Measurements from ENCODE around the gene CDH11.

The CDH11 gene

GRCh38 chr16:65045961-65046360 lies 75.9 kb downstream of the CDH11 start:
- Mint-ChIP-seq H3K27ac (no peak overlapping the region), H3K27me3 (no peaks in the 10 kb centered on the region), H3K9me3 (peaks cover 10% of the 10 kb centered on the region), H3K4me1 (no peaks in the 10 kb centered on the region), H3K4me3 (no peak overlapping the region), H3K36me3 (ENCODE audit: low read depth) (no peaks in the 10 kb centered on the region)
- no peak for ATAC-seq
- DNase-seq: no peak

- no peak overlapping the region for H3K4me3 Mint-ChIP-seq
- ATAC-seq (no peak), DNase-seq (no peak)
- H3K27ac Mint-ChIP-seq: no peak overlapping the region
- H3K27me3 Mint-ChIP-seq: no peaks in the 10 kb centered on the region
- no peaks in the 10 kb centered on the region for H3K36me3 Mint-ChIP-seq (ENCODE audit: low read depth)
- H3K4me1 Mint-ChIP-seq: no peaks in the 10 kb centered on the region
- peaks cover 13% of the 10 kb centered on the region for H3K9me3 Mint-ChIP-seq
These were observed 77.0 kb downstream of the CDH11 start for GRCh38 chr16:65044873-65045272.

- Mint-ChIP-seq H3K27me3 (no peaks in the 10 kb centered on the region), H3K36me3 (ENCODE audit: low read depth) (no peaks in the 10 kb centered on the region), H3K9me3 (peaks cover 15% of the 10 kb centered on the region), H3K4me3 (no peak overlapping the region), H3K4me1 (no peaks in the 10 kb centered on the region), H3K27ac (no peak overlapping the region)
- ATAC-seq: no peak
- no peak for DNase-seq
These were observed 77.8 kb downstream of the CDH11 start for GRCh38 chr16:65044026-65044425.

DNA sequence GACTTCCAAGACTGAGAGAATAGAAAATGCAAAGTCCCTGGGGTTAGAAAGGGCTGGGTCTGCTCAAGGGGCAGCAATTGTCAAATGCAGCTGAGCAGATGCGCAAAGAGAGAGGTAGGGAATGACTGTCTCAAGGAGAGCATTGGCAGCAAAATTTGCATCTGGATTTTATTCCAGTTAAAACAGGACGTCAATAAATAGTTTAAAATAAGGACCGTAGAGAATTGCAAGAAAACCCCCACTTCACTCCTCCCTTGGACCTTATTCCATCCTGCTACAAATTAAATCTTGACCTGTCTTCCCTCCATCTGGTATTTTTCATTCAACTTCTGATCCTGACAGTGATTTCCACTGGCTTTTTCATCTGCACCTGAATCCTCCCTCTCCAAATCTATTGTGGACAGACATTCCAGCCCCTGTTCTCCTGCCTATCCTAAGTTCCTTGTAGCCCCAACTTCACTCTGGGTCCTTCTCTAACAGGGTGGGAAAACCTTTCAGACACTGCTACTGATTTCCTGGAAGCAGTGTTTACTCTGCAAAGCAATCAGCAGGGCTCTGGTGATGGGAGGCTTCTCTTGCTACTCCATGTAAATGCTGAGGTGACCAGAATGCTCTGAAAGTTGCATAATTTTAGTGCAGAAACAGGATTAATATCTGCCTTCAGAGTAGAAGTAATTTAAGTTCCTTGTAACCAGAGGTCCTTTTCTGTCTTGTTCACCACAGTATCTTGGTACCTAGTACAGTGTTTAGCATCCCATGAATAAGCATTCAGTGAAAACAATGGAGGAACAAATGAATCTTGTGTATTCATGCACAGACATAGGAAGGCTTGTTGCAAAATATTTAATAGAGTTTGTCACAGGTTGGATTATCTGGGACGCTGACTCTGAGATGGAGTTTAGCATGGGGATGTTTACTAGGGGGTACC lies 79.2 kb downstream of the CDH11 start:
- Mint-ChIP-seq H3K36me3 (ENCODE audit: low read depth) (no peaks in the 10 kb centered on the region), H3K27me3 (no peaks in the 10 kb centered on the region), H3K27ac (no peak overlapping the region), H3K9me3 (peaks cover 12% of the 10 kb centered on the region), H3K4me3 (no peak overlapping the region), H3K4me1 (no peaks in the 10 kb centered on the region)
- ATAC-seq (no peak), DNase-seq (no peak)

- ATAC-seq: no peak
- no peaks in the 10 kb centered on the region for H3K4me1 Mint-ChIP-seq
- H3K36me3 Mint-ChIP-seq (ENCODE audit: low read depth): no peaks in the 10 kb centered on the region
These were observed 80.2 kb downstream of the CDH11 start for GRCh38 chr16:65041667-65042066.

GRCh38 chr16:65038100-65038499 lies 83.8 kb downstream of the CDH11 start:
- no peaks in the 10 kb centered on the region for H3K27me3 Mint-ChIP-seq
- DNase-seq: no peak
- no peaks in the 10 kb centered on the region for H3K4me1 Mint-ChIP-seq
- peaks cover 13% of the 10 kb centered on the region for H3K9me3 Mint-ChIP-seq
- ATAC-seq: no peak
- no peak overlapping the region for H3K27ac Mint-ChIP-seq
- H3K4me3 Mint-ChIP-seq: no peak overlapping the region
- no peaks in the 10 kb centered on the region for H3K36me3 Mint-ChIP-seq (ENCODE audit: low read depth)

More at GRCh38 chr16:65041667-65042066, 80.2 kb downstream of the CDH11 start:
- no peak for DNase-seq
- Mint-ChIP-seq H3K4me3 (no peak overlapping the region), H3K9me3 (peaks cover 13% of the 10 kb centered on the region), H3K27ac (no peak overlapping the region), H3K27me3 (no peaks in the 10 kb centered on the region)

- no peak for DNase-seq
- ATAC-seq: no peak
- Mint-ChIP-seq H3K36me3 (ENCODE audit: low read depth) (no peaks in the 10 kb centered on the region), H3K27me3 (no peaks in the 10 kb centered on the region), H3K4me3 (no peak overlapping the region), H3K9me3 (peaks cover 13% of the 10 kb centered on the region), H3K4me1 (no peaks in the 10 kb centered on the region), H3K27ac (no peak overlapping the region)
These were observed 84.3 kb downstream of the CDH11 start for GRCh38 chr16:65037556-65037955.

DNA sequence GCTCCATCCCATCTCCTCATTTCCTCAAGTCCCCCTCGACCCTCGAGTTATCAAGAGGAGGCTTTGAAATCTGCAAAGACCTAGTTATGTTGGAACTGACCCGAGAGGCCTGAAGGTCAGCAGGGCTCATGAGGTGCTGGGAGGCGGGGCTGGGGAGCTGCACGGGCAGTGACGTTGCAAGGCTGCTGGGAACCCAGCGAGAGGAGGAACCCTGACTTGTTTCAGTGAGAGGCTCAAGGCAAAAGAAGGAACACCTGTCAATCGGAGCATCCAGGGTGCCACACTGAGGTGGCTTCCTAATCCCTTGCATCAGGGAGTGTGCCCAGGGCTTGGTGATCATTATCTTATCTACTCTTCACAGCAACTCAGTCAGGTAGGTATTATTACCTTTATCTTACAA lies 86.9 kb downstream of the CDH11 start:
- Mint-ChIP-seq H3K4me1 (no peaks in the 10 kb centered on the region), H3K9me3 (peaks cover 11% of the 10 kb centered on the region), H3K27me3 (no peaks in the 10 kb centered on the region), H3K36me3 (ENCODE audit: low read depth) (no peaks in the 10 kb centered on the region), H3K4me3 (no peak overlapping the region), H3K27ac (no peak overlapping the region)
- ATAC-seq (no peak), DNase-seq (no peak)

- DNase-seq: no peak
- H3K4me1 Mint-ChIP-seq: no peaks in the 10 kb centered on the region
- no peak overlapping the region for H3K4me3 Mint-ChIP-seq
These were observed 89.5 kb downstream of the CDH11 start for GRCh38 chr16:65032387-65032786.

DNA sequence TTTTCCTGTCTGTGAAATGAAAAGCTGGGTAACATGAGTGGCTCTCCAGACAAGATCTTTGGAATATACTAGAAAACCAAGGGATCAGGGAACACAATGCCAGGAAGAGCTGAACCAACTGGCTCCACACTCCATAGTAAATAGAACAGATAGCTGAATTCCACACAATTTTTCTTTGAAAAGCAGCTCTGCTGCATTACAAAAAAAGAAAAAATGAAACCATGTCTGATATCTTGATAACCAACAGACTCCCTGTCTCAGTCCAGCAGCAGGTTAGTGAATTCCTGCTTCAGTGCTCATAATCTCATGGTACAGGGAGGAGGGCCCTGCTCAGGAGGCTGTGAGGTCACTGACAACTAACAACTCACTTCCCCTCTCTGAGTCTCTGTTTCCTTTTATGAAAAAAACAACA lies 97.1 kb downstream of the CDH11 start:
- H3K36me3 Mint-ChIP-seq (ENCODE audit: low read depth): no peaks in the 10 kb centered on the region
- DNase-seq: no peak
- H3K4me1 Mint-ChIP-seq: no peaks in the 10 kb centered on the region
- no peaks in the 10 kb centered on the region for H3K27me3 Mint-ChIP-seq
- H3K27ac Mint-ChIP-seq: no peak overlapping the region
- no peak overlapping the region for H3K4me3 Mint-ChIP-seq
- ATAC-seq: no peak
- peaks cover 4% of the 10 kb centered on the region for H3K9me3 Mint-ChIP-seq

More at GRCh38 chr16:65032387-65032786, 89.5 kb downstream of the CDH11 start:
- Mint-ChIP-seq H3K36me3 (ENCODE audit: low read depth) (no peaks in the 10 kb centered on the region), H3K27ac (no peak overlapping the region), H3K9me3 (peaks cover 4% of the 10 kb centered on the region), H3K27me3 (no peaks in the 10 kb centered on the region)
- ATAC-seq: no peak

- ATAC-seq (no peak), DNase-seq (no peak)
- Mint-ChIP-seq H3K27ac (no peak overlapping the region), H3K4me3 (no peak overlapping the region), H3K27me3 (no peaks in the 10 kb centered on the region), H3K9me3 (peaks cover 4% of the 10 kb centered on the region), H3K4me1 (no peaks in the 10 kb centered on the region), H3K36me3 (ENCODE audit: low read depth) (no peaks in the 10 kb centered on the region)
These were observed 98.1 kb downstream of the CDH11 start for GRCh38 chr16:65023802-65024201.

DNA sequence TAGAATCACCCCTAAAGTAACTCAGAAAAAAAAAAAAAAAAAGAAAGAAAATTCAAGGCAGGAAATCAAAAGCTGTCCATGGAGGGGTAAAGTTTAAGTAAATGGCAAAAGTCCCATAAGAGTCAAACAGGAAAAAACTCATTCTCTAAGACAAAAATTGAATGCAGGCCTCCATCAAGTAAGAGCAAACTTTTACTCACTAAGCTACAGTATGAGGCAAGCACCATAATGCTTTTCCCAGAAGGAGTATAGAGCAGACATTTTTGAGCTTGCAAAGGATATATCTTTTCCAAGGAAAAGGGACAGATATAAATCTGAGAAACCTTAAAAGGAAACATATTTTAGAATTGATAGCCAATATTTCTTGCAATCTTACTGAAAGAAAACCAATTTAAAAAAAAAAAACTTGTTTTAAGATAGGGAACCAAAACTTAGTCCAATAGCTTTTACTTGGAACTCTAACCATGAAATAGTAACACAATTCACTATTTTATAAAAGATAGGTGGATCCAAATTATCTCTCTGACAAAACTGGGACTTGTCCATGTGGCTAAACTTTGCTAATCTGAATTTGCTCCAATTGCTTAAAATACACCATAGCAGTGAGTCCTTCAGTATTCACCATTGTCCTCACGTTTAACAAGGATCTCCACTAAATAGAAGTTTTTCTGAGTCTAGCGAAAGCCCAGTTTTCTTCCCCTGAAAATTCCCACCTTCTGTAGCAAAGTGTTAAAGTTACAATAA lies 99.8 kb downstream of the CDH11 start:
- DNase-seq: no peak
- Mint-ChIP-seq H3K36me3 (ENCODE audit: low read depth) (no peaks in the 10 kb centered on the region), H3K9me3 (peaks cover 4% of the 10 kb centered on the region), H3K27ac (no peak overlapping the region), H3K4me1 (no peaks in the 10 kb centered on the region), H3K4me3 (no peak overlapping the region), H3K27me3 (no peaks in the 10 kb centered on the region)
- no peak for ATAC-seq

- Mint-ChIP-seq H3K4me1 (no peaks in the 10 kb centered on the region), H3K4me3 (no peak overlapping the region), H3K27me3 (no peaks in the 10 kb centered on the region), H3K27ac (no peak overlapping the region), H3K36me3 (ENCODE audit: low read depth) (no peaks in the 10 kb centered on the region), H3K9me3 (peaks cover 5% of the 10 kb centered on the region)
- no peak for ATAC-seq
- no peak for DNase-seq
These were observed 105.1 kb downstream of the CDH11 start for GRCh38 chr16:65016754-65017153.

DNA sequence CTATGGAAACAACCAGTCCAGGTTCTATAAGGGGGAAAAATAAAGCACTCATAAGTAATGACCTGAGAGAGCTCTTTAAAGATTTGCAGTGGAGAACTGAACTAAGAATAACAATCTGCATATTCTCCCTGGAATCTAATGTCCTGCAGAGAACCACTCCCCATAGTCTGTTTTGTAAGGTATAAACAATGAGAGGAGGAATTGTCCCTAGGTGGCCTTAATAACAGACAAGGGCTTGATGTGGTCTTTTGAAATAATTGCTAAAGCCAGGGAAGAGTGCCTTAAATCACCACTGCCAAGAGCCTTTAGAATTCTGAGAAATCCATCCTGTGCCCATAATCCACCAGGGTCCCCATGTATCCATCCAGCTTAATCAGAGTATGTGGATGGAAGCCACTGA lies 106.3 kb downstream of the CDH11 start:
- H3K4me1 Mint-ChIP-seq: no peaks in the 10 kb centered on the region
- H3K27ac Mint-ChIP-seq: no peak overlapping the region
- H3K4me3 Mint-ChIP-seq: no peak overlapping the region
- no peaks in the 10 kb centered on the region for H3K27me3 Mint-ChIP-seq
- H3K9me3 Mint-ChIP-seq: peaks cover 5% of the 10 kb centered on the region
- no peak for ATAC-seq
- DNase-seq: no peak
- no peaks in the 10 kb centered on the region for H3K36me3 Mint-ChIP-seq (ENCODE audit: low read depth)

GRCh38 chr16:65012357-65012756 lies 109.5 kb downstream of the CDH11 start:
- ATAC-seq (no peak), DNase-seq (no peak)
- H3K27ac Mint-ChIP-seq: no peak overlapping the region
- no peak overlapping the region for H3K4me3 Mint-ChIP-seq
- no peaks in the 10 kb centered on the region for H3K36me3 Mint-ChIP-seq (ENCODE audit: low read depth)
- H3K27me3 Mint-ChIP-seq: no peaks in the 10 kb centered on the region
- H3K4me1 Mint-ChIP-seq: no peaks in the 10 kb centered on the region
- H3K9me3 Mint-ChIP-seq: peaks cover 5% of the 10 kb centered on the region

Measured in activated naive CD8-positive, alpha-beta T cell treated with anti-CD3 and anti-CD28 coated beads, Interleukin-2, amount 50 U/mL, for 24 hours (primary cell).